Fibroblast of skin of abdomen (primary cell): ENCODE measurements around the gene EVI2B. TPM values are rescaled to one million over a fixed set of nuclear protein-coding genes. Genes with fewer than 3 reads are reported as not detected.
A peak's percentile ranks its signal among the peaks of the same experiment; 100 is the strongest.
"Not testable (repeated sequence)": the region's sequence is repeated elsewhere in the genome, so short reads cannot be mapped to it uniquely, and the experiment has no call there.

Source experiments
- DNase-seq: peaks from one replicate; pipeline ENCODE4 v3.0.0-alpha.2; 2013
- polyA plus RNA-seq, 2 experiments: library from polyadenylated mRNA; unstranded; fragments of 120-200 nt; gene quantifications; one replicate each; pipeline ENCODE4 v1.2.1, GENCODE V29; 2013; ENCODE audit not compliant: insufficient read length in 2 of 2

Gene EVI2B
- not detected for polyA plus RNA-seq (2013, experiment 1 of 2; ENCODE audit: insufficient read length)
- 0.21 TPM for polyA plus RNA-seq (2013, experiment 2 of 2; ENCODE audit: insufficient read length)

- DNase-seq, result no peak
Observed at GRCh38 chr17:31313982-31314781, at the start of gene EVI2B. TSS of gene EVI2B (minus strand) at chr17:31314054. CDS start at chr17:31305609, 8,445 bp downstream.

- DNase-seq, result no peak
Observed at GRCh38 chr17:31357839-31358394, 44.1 kb upstream of the EVI2B start.

GRCh38 chr17:31357091-31357490, 43.2 kb upstream of the EVI2B start:
- DNase-seq, result no peak

- DNase-seq, result no peak
Observed at GRCh38 chr17:31355935-31356334, 42.1 kb upstream of the EVI2B start.

- no peak for DNase-seq
Observed at GRCh38 chr17:31349454-31349853, 35.6 kb upstream of the EVI2B start.

GRCh38 chr17:31345191-31345747, 31.4 kb upstream of the EVI2B start:
- DNase-seq, result not testable (repeated sequence)

- peak; percentile 61 for DNase-seq
Observed at GRCh38 chr17:31339906-31340661, 26.2 kb upstream of the EVI2B start.

GRCh38 chr17:31329221-31329620, 15.4 kb upstream of the EVI2B start:
- peak; percentile 56 for DNase-seq

- peak; percentile 80 for DNase-seq
Observed at GRCh38 chr17:31328160-31328535, 14.3 kb upstream of the EVI2B start.

GRCh38 chr17:31327534-31328159, 13.8 kb upstream of the EVI2B start:
- peak; percentile 93 for DNase-seq

- no peak for DNase-seq
Observed at GRCh38 chr17:31323551-31323950, 9.7 kb upstream of the EVI2B start.

- no peak for DNase-seq
Observed at GRCh38 chr17:31321966-31322365, 8.1 kb upstream of the EVI2B start.

GRCh38 chr17:31321481-31321880, 7.6 kb upstream of the EVI2B start, which contains the start of gene EVI2A:
TSS of gene EVI2A (minus strand) at chr17:31321622. CDS start at chr17:31319013, 2,609 bp downstream.
- peak; percentile 88 for DNase-seq

GRCh38 chr17:31320791-31321190, 6.9 kb upstream of the EVI2B start:
- no peak for DNase-seq

GRCh38 chr17:31320241-31320640, 6.4 kb upstream of the EVI2B start:
- no peak for DNase-seq

- DNase-seq, result no peak
Observed at GRCh38 chr17:31318851-31319661, 5.2 kb upstream of the EVI2B start.

- DNase-seq, result peak; percentile 37
Observed at GRCh38 chr17:31318298-31318801, 4.5 kb upstream of the EVI2B start.

GRCh38 chr17:31314782-31315100, 887 bp upstream of the EVI2B start:
- DNase-seq, result no peak

GRCh38 chr17:31312223-31312622, 1.6 kb downstream of the EVI2B start:
- DNase-seq, result not testable (repeated sequence)

GRCh38 chr17:31311526-31311925, 2.3 kb downstream of the EVI2B start:
- no peak for DNase-seq

- DNase-seq, result no peak
Observed at GRCh38 chr17:31310886-31311285, 3.0 kb downstream of the EVI2B start.
